ENCODE measurements around the gene TTL. TPM values are rescaled to one million over a fixed set of nuclear protein-coding genes. Genes with fewer than 3 reads are reported as not detected.

TTL gene
- total and polyA plus RNA-seq, 2 donors: 18.3 to 37.2 TPM

DNA sequence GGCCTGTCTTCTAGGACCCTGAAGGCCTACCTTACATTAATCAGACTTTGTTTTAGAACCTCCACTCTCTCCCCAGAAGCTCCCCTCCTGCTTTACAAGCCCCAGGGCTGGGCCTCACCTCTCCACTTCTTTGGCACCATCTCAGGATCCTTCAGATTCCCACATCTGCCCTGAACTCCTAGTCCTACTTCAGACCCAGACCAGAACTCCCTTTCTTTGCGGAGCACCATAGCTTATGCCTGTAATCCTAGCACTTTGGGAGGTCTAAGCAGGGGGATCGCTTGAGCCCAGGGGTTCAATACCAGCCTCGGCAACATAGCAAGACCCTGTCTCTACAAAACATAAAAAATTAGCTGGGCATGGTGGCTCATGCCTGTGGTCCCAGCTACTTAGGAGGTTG, 103.4 kb downstream of the TTL start:
- Histone ChIP-seq H3K27ac (ENCODE audit: low read depth) (peak overlapping the region; percentile 93), H3K4me3 (ENCODE audit: low read depth, low read length) (no peak overlapping the region), H3K4me1 (ENCODE audit: insufficient read depth) (peaks cover 2% of the 10 kb centered on the region), H3K36me3 (ENCODE audit: insufficient read depth) (no peaks in the 10 kb centered on the region)
- DNase-seq (ENCODE audit: extremely low spot score): no peak
- 97% methylated on average over 3 of the region's 3 CpGs for WGBS

DNA sequence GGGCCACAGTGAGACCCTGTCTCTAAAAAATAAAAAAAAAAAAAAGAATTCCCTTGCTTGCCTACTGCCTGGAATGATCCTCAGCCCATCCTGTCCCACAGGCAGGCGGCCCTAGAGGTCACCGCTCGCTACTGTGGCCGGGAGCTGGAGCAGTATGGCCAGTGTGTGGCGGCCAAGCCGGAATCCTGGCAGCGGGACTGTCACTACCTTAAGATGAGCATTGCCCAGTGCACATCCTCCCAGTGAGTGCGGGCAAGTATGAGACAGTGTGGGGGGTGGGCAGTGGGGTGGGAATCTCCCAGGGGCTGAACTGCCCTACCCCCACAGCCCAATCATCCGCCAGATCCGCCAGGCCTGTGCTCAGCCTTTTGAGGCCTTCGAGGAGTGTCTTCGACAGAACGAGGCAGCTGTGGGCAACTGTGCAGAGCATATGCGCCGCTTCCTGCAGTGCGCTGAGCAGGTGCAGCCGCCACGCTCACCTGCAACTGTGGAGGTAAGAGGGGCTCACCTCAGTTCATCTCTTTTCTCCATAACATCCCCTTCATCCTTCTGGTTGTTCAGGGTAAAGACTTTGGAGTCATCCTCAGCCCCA, 104.0 kb downstream of the TTL start:
- Histone ChIP-seq H3K27ac (ENCODE audit: low read depth) (no peak overlapping the region), H3K36me3 (ENCODE audit: insufficient read depth) (no peaks in the 10 kb centered on the region), H3K4me3 (ENCODE audit: low read depth, low read length) (no peak overlapping the region), H3K4me1 (ENCODE audit: insufficient read depth) (peaks cover 2% of the 10 kb centered on the region)
- DNase-seq (ENCODE audit: extremely low spot score): no peak
- WGBS: 96% methylated on average over 18 of the region's 18 CpGs

DNA sequence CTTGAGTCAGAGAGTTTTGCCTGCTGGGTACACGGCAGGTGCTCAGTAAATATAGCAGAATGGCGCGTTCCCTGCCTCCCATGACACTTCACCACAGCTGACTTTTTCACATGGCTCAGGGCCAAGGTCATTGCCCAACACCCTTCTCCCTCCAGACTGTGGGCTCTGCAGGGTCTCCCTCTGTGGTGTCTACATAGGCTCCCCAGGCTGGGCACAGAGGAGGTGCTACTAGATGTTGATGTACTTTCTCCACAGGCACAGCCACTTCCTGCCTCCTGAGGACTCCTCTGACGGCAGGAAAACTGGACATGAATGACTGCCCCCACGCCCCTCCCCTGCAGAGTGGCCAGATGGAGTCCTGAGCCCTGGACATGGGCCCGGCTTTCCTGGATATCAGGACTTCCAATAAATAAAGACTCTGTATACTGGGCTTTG, 106.7 kb downstream of the TTL start:
- 79% methylated on average over 6 of the region's 6 CpGs for WGBS
- Histone ChIP-seq H3K4me3 (ENCODE audit: low read depth, low read length) (no peak overlapping the region), H3K27ac (ENCODE audit: low read depth) (peak overlapping the region; percentile 12), H3K4me1 (ENCODE audit: insufficient read depth) (peaks cover 2% of the 10 kb centered on the region), H3K36me3 (ENCODE audit: insufficient read depth) (no peaks in the 10 kb centered on the region)
- DNase-seq (ENCODE audit: extremely low spot score): no peak

Small RNAs within 50 kb of the gene (small RNA-seq; reads per million reads assigned to genes)
- gene RF00019: not detected

Other genes with a start within 250 kb of the TTL start
- 26.3 TPM for gene ZC3H8, start 227.1 kb upstream of the TTL start, total RNA-seq
- gene ZC3H8, start 227.1 kb upstream of the TTL start, polyA plus RNA-seq: 5.4 TPM
- 18.4 TPM for gene ZC3H6, start 206.6 kb upstream of the TTL start, total RNA-seq
- 3.3 TPM for gene ZC3H6, start 206.6 kb upstream of the TTL start, polyA plus RNA-seq
- gene RGPD8, start 48.5 kb upstream of the TTL start, total RNA-seq: 55.9 TPM
- gene RGPD8, start 48.5 kb upstream of the TTL start, polyA plus RNA-seq: 3.8 TPM
- gene POLR1B, start 60.3 kb downstream of the TTL start, total RNA-seq: 19.6 TPM
- gene POLR1B, start 60.3 kb downstream of the TTL start, polyA plus RNA-seq: 6.4 TPM
- gene CHCHD5, start 102.5 kb downstream of the TTL start, total RNA-seq: 3.4 TPM
- gene CHCHD5, start 102.5 kb downstream of the TTL start, polyA plus RNA-seq: 46.0 TPM
- gene SLC20A1, start 163.8 kb downstream of the TTL start, total RNA-seq: 59.7 TPM
- 19.6 TPM for gene SLC20A1, start 163.8 kb downstream of the TTL start, polyA plus RNA-seq
- gene NT5DC4, start 238.9 kb downstream of the TTL start, total RNA-seq: not detected
- gene NT5DC4, start 238.9 kb downstream of the TTL start, polyA plus RNA-seq: not detected

Data from urinary bladder (tissue), 4 donors.